SIG-M5 (cell line): ENCODE results near the gene EBPL.
"Not testable (repeated sequence)": the region's sequence is repeated elsewhere in the genome, so short reads cannot be mapped to it uniquely, and the experiment has no call there.

Experiments used
- DNase-seq: peaks from one replicate; lab custom pipeline; 2025; lab: John Stamatoyannopoulos, UW

The EBPL gene

DNA sequence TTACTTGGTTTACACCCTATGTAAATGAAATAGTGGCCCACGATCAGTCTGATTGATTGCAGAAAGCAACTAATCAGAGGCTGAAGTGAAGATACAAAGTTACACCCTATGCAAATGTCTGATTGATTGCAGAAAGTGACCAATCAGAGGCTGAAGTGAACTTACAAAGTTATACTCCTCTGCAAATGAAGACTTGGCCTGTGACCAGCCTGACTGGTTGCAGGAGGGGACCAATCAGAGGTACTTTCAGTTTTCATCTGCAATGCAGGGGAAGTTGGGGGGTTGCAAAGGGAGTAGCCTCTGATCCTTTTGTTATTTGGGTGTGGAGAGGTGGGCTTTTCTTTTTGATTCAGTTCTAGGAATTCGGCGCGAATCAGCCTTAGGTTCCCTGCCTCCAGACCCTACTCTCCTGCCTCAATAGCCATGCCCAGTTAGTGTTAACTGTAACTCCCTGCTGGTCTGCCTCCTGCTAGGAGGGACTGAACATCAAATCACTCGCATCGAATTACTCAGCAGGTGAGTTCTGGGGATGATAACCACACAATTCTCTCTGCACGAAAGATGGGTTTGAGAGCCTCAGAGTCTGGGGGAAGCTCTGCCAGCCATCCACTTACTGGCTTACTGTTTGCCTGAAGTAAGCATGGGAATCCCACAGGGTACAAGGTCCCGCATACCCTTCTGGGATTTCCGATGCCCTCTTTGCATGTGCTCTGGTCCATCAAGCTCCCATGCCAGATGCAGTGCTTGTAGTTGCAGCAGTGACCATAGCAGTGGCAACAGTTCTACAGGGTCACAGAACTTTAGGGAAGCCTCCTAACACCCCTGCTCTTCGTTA lies 55.5 kb downstream of the EBPL start:
- no peak for DNase-seq

DNA sequence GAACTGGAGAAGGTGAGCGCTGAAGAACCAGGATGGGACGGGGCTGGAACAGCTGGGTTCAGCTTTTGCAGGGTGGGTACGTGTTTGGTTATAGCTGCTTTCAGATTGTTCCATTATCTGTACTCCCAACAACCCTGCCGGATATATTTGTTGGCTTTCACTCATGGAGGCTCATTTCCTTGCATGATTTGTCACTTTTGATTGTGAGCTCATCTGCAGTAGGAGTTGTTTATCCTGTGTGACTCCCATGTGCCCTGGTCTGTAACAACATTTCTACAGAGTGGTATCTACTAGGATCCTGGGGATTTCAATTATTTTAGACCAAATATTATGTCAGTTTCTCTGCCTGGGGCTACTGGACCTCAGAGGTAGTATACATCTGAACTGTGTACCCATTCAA lies 57.6 kb downstream of the EBPL start:
- no peak for DNase-seq

DNA sequence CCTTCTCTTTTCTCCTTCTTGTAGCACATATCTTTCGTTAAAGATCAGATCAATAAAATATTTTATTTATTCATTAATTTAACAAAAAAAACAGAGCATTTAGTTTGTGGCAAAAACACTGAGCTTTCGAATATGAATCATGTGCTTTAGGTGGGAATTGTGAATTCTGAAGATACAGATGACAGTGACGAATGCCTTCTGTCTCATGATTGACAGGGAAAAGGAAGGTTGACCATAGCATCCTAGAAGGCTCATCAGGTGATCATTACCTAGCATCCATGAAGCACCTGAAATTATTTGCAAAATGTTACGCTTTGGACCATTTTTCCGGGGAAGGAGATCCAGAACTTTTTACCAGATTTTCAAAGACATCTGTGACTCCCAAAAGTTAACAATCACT lies 59.1 kb downstream of the EBPL start:
- DNase-seq, result no peak

DNA sequence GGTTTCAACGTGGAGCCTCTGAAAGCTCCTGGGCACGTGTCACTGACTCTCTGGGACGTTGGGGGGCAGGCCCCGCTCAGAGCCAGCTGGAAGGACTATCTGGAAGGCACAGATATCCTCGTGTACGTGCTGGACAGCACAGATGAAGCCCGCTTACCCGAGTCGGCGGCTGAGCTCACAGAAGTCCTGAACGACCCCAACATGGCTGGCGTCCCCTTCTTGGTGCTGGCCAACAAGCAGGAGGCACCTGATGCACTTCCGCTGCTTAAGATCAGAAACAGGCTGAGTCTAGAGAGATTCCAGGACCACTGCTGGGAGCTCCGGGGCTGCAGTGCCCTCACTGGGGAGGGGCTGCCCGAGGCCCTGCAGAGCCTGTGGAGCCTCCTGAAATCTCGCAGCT lies 60.7 kb downstream of the EBPL start:
- DNase-seq, result no peak

DNA sequence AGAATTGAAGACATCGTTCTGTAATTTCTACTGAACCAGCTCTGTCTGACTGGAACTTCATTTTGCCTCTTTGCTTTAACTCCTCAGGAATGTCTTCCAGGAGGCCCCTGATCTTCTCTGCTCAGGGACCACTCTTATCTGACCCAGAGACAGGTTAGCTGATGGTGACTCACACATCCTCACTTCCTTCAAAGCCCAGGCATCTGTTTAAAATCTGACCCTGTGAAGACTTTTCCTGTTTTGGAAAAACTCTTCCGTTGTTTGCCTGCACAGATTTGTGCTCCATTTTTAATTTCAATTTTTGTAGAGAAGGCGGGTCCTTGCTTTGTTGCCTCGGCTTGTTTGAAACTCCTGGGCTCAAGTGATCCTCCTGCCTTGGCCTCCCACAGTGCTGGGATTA lies 61.3 kb downstream of the EBPL start:
- DNase-seq, result no peak

DNA sequence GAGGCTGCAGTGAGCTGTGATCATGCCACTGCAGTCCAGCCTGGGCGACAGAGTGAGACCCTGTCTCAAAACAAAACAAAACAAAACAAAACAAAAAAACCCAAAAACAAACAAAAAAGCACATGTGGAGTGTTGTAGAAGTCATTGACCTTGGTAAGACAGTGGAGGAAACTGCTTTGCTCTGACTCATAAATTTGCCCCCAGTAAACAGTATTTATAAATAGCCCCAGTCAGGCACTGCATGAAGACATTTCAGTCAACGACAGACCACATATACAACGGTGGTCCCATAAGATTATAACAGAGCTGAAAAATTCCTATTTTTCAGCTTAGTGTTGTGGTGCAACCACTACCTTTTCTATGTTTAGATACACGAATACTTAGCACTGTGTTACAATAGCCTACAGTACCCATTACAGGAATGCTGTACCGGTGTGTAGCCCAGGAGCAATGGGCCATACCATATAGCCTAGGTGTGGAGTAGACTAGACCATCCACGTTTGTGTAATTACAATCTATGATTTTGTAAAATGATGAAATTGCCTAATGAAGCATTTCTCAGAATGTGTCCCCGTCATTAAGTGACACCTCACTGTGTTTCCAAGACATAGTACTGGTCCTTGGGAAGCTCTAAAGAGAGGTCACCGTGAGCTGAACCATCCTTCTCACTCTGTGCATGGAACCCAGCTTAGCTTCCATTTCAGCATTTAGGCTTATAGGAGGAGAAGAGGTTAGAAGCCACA lies 61.9 kb downstream of the EBPL start:
- DNase-seq, result no peak

DNA sequence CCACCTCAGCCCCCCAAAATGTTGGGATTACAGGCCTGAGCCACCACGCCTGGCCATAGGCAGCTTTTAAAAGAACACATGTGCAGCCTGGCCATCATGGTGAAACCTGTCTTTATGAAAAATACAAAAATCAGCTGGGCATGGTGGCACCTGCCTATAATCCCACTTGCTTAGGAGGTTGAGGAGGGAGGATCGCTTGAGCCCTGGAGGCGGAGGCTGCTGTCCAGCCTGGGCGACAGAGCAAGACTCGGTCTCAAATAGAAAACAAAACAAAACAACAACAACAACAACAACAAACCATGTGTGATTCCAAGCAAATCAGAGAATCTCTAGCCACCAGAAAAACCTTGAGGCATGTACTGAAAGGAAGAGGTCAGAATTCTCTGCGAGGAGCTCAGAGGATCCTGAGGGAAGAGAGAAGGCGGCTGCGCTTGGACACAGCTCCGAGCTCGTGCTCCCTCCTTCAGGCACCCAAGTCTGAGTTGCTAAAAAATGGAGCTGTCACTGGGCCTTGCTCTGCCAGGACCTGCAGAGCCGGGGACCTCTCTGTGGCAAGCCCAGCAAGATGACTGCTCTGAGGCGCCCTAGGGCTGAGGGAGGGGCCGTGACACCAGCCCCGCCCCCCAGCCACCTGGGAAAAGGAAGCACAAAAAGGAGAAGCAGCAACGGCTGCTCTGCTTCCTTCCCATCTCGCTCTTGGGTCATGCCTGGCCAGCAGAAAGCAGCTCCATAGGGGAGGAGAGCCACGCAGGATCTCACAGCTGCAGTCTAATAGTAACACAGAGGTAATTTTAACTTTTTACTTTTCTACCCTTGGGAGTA lies 63.2 kb downstream of the EBPL start, which contains the start of gene ARL11:
Gene ARL11, plus strand, starts transcription at position 677 of the 822 bp plus-strand sequence. CDS start 1,941 bp downstream, outside the sequence.
- peak; percentile 46 for DNase-seq

DNA sequence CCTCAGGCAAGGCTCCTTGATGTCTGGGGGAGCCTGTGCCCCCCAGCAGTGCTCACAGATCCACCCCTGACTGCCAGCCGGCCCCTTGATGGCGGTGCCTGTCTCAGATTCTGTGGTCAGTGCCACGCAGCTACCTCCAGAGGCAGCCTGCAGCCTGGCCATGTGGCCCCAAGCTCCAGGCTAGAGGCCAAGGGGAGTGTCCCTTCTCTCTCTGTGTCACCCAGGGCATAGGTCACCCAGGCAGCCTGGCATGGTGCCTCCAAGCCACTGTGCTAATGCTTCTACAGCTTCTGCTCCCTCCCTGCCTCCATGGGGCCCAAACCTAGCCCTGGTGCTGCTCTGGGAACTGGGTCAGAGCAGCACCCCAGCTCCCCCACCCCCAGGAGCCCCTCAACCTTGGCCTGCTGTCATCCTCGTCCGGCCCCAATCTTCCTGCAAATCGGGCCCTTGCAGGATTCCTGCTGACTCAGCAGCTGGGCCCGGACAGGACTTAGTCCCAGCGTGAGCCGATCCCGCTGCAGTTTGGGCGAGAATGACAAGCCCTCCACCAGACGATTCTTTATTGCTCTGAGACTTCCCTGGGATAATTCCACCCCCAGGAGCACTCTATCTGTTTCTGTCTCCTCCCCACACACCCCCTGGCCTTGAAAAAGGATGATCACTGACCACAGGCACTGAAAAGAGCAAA lies 65.8 kb downstream of the EBPL start:
- no peak for DNase-seq

DNA sequence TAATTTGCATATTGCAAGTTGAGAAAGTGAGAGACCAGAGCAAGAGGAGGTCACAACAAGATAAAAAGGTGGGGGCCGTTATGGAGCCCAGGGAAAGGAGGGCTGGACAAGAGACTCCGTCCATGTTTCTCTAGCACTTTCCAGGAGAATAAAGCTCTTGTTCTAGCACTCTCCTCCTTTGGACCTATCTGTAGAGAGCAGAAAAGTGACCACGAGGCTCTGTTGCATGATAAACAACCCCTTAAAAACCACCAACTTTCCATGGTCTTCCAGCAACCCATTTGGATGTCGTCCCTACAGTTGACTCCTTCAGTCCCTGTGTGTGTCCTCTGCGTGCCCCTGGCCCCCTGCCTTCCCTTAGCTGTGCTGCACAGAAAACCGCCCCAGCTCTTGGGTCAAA lies 67.1 kb downstream of the EBPL start:
- DNase-seq, result no peak

DNA sequence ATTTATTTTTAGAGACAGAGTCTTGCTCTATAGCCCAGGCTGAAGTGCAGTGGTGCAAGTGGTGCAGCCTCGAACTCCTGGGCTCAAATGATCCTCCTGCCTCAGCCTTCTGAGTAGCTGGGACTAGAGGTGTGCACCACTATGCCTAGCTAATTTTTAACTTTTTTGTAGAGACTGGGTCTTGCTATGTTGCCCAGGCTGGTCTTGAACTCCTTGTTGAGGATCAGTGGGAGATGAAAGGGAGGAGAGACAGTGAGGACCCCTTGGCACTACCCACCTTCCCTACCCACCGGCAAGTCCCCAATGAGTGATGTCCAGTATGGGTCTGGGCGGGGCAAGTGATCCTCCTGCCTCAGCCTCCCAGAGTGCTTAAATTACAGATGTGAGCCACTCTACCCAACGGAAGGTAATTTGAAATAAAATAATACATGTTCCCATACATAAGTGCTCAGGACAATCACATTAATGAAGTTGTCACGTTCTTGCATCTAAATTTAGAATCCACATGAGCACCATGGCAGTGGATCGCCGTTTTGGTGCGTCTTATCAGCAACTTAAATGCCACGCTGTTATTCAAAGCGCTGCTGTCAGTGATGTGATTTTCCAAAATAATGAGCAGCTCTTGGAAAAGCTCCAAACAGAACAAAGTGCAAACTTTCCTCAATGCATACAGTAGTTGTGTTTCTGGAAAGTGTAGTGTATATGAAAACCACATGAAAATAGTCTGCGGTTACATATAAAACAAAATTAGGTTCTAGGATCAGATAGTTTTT lies 68.9 kb downstream of the EBPL start:
- DNase-seq, result no peak

DNA sequence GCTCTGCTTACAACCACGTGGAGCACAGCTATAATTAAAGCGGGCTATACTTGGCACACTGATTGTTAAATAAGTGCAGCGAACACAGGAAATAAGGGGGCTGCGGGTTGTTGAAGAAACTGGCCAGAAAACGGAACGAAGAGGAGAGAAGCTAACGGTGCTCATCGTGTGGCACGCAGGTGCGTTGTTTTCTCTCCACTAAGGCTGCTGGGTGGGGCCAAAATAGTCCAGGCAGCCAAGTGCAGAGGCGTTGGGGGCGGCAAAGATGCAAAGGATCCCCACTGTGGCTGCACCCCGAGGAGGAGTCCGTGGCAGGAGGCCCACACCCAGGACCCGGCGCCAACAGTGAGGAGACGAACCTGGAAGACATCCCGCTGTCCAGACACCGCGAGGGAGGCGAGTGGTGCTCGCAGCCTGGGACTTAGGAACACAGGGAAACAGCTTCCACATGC lies 71.1 kb downstream of the EBPL start:
- no peak for DNase-seq

DNA sequence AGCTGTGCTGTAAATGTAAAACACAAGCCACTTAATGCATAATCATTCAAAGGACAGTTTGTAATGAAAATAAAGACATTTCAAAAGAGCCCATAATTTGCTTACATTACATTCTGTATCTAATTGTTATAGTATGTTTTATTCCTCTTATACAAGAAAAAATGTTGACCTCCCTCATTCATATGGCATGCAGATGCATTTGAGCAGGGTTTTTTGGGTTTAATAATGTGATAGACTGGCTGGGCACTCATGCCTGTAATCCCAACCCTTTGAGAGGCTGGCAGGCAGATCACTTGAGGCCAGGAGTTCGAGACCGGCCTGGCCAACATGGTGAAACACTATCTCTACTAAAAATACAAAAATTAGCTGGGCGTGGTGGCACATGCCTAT lies 74.6 kb downstream of the EBPL start:
- DNase-seq, result no peak

DNA sequence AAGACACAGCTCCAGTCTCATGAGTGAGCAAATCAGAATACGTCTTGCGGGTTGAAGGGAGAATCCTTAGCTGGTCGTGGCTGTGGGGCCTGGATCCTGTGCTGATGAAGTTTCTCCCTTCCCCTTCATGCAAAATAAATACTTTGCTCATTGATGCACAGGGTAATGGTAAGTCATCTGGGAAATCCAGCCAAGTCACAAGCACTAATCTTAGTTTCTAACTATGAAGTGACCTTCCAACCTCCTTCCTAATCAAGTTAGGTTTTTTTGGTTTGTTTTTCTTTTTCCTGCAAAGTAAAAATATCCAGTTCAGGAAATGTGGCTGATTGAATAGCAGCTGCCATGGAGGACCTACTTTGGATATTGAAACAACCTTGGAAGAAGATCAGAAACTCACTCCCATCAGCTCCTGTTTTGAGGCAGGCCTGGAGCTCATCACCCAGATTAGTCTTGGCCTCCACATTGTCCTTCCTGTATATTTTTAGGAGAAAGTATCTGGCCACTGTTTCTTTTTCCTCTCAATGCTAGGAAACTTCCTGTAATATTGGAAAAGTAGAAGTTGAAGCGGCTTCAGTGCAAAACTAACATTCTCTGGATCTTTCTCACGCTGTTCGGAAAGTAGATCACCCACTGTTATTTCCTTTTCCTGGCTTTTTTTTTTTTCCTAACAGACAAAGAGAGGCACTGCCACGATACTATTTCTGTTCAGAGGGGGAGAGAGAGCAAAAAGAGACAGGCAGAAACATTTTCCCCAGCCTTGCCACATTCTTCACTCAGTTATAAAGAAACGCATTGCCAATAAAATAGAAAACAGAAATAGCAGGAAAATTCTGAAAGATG lies 75.2 kb downstream of the EBPL start:
- DNase-seq, result no peak

DNA sequence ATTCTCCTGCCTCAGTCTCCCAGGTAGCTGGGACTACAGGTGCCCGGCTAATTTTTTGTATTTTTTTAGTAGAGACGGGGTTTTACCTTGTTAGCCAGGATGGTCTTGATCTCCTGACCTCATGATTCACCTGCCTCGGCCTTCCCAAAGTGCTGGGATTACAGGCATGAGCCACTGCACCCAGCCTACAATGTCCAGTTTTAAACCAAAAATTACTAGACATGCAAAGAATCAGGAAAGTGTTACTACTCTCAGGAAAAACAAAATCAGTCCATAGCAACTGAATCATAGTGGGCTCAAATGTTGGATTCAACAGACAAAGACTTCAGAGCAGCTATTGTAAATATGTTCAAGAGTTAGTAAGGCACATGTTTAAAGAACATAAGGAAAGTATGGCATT lies 79.2 kb downstream of the EBPL start:
- not testable (repeated sequence) for DNase-seq
